ENCODE results near the gene ITPR3. TPM values are rescaled to one million over a fixed set of nuclear protein-coding genes. Genes with fewer than 3 reads are reported as not detected.

Gene ITPR3
- total and polyA plus RNA-seq, 2 of the 13 experiments (the other 11 are each of a cell fraction or from before 2014, with no cell fraction given), result 3.8 to 21.4 TPM

- TF ChIP-seq, protein P1, sequence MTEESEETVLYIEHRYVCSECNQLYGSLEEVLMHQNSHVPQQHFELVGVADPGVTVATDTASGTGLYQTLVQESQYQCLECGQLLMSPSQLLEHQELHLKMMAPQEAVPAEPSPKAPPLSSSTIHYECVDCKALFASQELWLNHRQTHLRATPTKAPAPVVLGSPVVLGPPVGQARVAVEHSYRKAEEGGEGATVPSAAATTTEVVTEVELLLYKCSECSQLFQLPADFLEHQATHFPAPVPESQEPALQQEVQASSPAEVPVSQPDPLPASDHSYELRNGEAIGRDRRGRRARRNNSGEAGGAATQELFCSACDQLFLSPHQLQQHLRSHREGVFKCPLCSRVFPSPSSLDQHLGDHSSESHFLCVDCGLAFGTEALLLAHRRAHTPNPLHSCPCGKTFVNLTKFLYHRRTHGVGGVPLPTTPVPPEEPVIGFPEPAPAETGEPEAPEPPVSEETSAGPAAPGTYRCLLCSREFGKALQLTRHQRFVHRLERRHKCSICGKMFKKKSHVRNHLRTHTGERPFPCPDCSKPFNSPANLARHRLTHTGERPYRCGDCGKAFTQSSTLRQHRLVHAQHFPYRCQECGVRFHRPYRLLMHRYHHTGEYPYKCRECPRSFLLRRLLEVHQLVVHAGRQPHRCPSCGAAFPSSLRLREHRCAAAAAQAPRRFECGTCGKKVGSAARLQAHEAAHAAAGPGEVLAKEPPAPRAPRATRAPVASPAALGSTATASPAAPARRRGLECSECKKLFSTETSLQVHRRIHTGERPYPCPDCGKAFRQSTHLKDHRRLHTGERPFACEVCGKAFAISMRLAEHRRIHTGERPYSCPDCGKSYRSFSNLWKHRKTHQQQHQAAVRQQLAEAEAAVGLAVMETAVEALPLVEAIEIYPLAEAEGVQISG (CRISPR knock-in tag; IDR thresholded peaks at IDR 0.05), result peak; percentile 26; the same call in 1 of the 2 replicates
- TF ChIP-seq ZZZ3 (CRISPR knock-in tag; IDR thresholded peaks at IDR 0.05; ENCODE audit: borderline replicate concordance), result no peak
- peak; percentile 38; the same call in 1 of the 2 replicates for TF ChIP-seq ARNT2 (CRISPR knock-in tag; IDR thresholded peaks at IDR 0.05; ENCODE audit: low read depth)
- TF ChIP-seq, protein P2, sequence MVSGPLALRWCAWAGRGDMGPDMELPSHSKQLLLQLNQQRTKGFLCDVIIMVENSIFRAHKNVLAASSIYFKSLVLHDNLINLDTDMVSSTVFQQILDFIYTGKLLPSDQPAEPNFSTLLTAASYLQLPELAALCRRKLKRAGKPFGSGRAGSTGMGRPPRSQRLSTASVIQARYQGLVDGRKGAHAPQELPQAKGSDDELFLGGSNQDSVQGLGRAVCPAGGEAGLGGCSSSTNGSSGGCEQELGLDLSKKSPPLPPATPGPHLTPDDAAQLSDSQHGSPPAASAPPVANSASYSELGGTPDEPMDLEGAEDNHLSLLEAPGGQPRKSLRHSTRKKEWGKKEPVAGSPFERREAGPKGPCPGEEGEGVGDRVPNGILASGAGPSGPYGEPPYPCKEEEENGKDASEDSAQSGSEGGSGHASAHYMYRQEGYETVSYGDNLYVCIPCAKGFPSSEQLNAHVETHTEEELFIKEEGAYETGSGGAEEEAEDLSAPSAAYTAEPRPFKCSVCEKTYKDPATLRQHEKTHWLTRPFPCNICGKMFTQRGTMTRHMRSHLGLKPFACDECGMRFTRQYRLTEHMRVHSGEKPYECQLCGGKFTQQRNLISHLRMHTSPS (CRISPR knock-in tag; IDR thresholded peaks at IDR 0.05; ENCODE audit: low read depth), result no peak
- peak; percentile 30; the same call in 1 of the 2 replicates for TF ChIP-seq PHF8 (CRISPR knock-in tag; IDR thresholded peaks at IDR 0.05)
- TF ChIP-seq KDM2A (CRISPR knock-in tag; IDR thresholded peaks at IDR 0.05; ENCODE audit: borderline replicate concordance, low read depth), result peak; percentile 66; the same call in 1 of the 2 replicates
- TF ChIP-seq ZFX (CRISPR knock-in tag; IDR thresholded peaks at IDR 0.05; ENCODE audit: low read depth), result no peak
- TF ChIP-seq TFDP1 (CRISPR knock-in tag; IDR thresholded peaks at IDR 0.05; ENCODE audit: borderline replicate concordance), result peak; percentile 58; the same call in 1 of the 2 replicates
- peak; percentile 34; the same call in 1 of the 2 replicates for TF ChIP-seq BRD4 (CRISPR knock-in tag; IDR thresholded peaks at IDR 0.05)
- no peak for TF ChIP-seq ZNF335 (CRISPR knock-in tag; IDR thresholded peaks at IDR 0.05)
- no peak for TF ChIP-seq ZNF660 (CRISPR knock-in tag; IDR thresholded peaks at IDR 0.05; ENCODE audit: borderline replicate concordance, low read depth)
- no peak for TF ChIP-seq ATF7-NPFF (CRISPR knock-in tag; IDR thresholded peaks at IDR 0.05; ENCODE audit: low read depth)
- TF ChIP-seq PCBP1 (IDR thresholded peaks at IDR 0.05; ENCODE audit: borderline replicate concordance, low read depth, low read length), result no peak
- TF ChIP-seq PRMT3 (CRISPR knock-in tag; IDR thresholded peaks at IDR 0.05; ENCODE audit: borderline replicate concordance, low read depth), result no peak
- no peak for TF ChIP-seq SP2 (CRISPR knock-in tag; IDR thresholded peaks at IDR 0.05)
- peak; percentile 67; the same call in 1 of the 2 replicates for TF ChIP-seq ZNF777 (CRISPR knock-in tag; IDR thresholded peaks at IDR 0.05)
- TF ChIP-seq ARNTL (CRISPR knock-in tag; IDR thresholded peaks at IDR 0.05), result no peak
- TF ChIP-seq PAF1 (CRISPR knock-in tag; IDR thresholded peaks at IDR 0.05), result no peak
- peak; percentile 32; the same call in 1 of the 2 replicates for TF ChIP-seq ZNF772 (CRISPR knock-in tag; IDR thresholded peaks at IDR 0.05)
- TF ChIP-seq HMGA1 (CRISPR knock-in tag; conservative IDR thresholded peaks at IDR 0.05), result no peak
- TF ChIP-seq, protein P3, sequence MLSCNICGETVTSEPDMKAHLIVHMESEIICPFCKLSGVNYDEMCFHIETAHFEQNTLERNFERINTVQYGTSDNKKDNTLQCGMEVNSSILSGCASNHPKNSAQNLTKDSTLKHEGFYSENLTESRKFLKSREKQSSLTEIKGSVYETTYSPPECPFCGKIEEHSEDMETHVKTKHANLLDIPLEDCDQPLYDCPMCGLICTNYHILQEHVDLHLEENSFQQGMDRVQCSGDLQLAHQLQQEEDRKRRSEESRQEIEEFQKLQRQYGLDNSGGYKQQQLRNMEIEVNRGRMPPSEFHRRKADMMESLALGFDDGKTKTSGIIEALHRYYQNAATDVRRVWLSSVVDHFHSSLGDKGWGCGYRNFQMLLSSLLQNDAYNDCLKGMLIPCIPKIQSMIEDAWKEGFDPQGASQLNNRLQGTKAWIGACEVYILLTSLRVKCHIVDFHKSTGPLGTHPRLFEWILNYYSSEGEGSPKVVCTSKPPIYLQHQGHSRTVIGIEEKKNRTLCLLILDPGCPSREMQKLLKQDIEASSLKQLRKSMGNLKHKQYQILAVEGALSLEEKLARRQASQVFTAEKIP (CRISPR knock-in tag; IDR thresholded peaks at IDR 0.05; ENCODE audit: borderline replicate concordance), result no peak
- no peak for TF ChIP-seq CBX5 (CRISPR knock-in tag; IDR thresholded peaks at IDR 0.05; ENCODE audit: borderline replicate concordance)
These were observed 12.5 kb downstream of the ITPR3 start (continued) for GRCh38 chr6:33633462-33634158.

All from HepG2 (cell line).